Smooth muscle cell (in vitro differentiated cells): Measurements from ENCODE around the gene CD47. TPM values are rescaled to one million over a fixed set of nuclear protein-coding genes. Genes with fewer than 3 reads are reported as not detected.
A peak's percentile ranks its signal among the peaks of the same experiment; 100 is the strongest.

Experiments
- DNase-seq: peaks from one replicate; lab custom pipeline; 2025; ENCODE audit not compliant: unreplicated experiment; lab: John Stamatoyannopoulos, UW
- H2AFZ ChIP-seq: fragments of 200-600 bp; sonication (generic); 2 replicates; pipeline ENCODE4 v1.6.0; 2016; ENCODE audit warnings: antibody characterized with exemption, low read depth, mild to moderate bottlenecking
- H3F3A ChIP-seq: fragments of 200-600 bp; sonication (generic); 2 replicates; pipeline ENCODE4 v1.6.0; 2017; ENCODE audit warnings: antibody characterized with exemption, low read depth
- H3K27ac ChIP-seq: fragments of 200-600 bp; sonication (generic); 2 replicates; pipeline ENCODE4 v1.5.1; 2016; ENCODE audit warnings: low read depth, mild to moderate bottlenecking
- H3K27me3 ChIP-seq: fragments of 200-600 bp; sonication (generic); 2 replicates; pipeline ENCODE4 v1.6.1; 2016; ENCODE audit warnings: low read depth, mild to moderate bottlenecking
- H3K36me3 ChIP-seq: fragments of 200-600 bp; sonication (generic); 2 replicates; pipeline ENCODE4 v1.5.1; 2016; ENCODE audit warnings: low read depth
- H3K4me1 ChIP-seq: fragments of 200-600 bp; sonication (generic); 2 replicates; pipeline ENCODE4 v1.5.1; 2016; ENCODE audit warnings: low read depth
- H3K4me2 ChIP-seq: fragments of 200-600 bp; sonication (generic); 2 replicates; pipeline ENCODE4 v1.6.0; 2016; ENCODE audit warnings: mild to moderate bottlenecking
- H3K4me3 ChIP-seq: fragments of 200-600 bp; sonication (generic); 2 replicates; pipeline ENCODE4 v1.5.1; 2016; ENCODE audit warnings: mild to moderate bottlenecking
- H3K79me2 ChIP-seq: fragments of 200-600 bp; sonication (generic); 2 replicates; pipeline ENCODE4 v1.6.0; 2016; ENCODE audit warnings: low read depth, mild to moderate bottlenecking
- H3K9ac ChIP-seq: fragments of 200-600 bp; sonication (generic); 2 replicates; pipeline ENCODE4 v1.6.0; 2016; ENCODE audit warnings: low read depth
- H3K9me3 ChIP-seq: fragments of 200-600 bp; sonication (generic); replicated peaks from 2 replicates; pipeline ENCODE4 v1.5.1; 2016; ENCODE audit warnings: low read depth
- H4K20me1 ChIP-seq: fragments of 200-600 bp; sonication (generic); 2 replicates; pipeline ENCODE4 v1.6.0; 2016; ENCODE audit warnings: low read depth
- CTCF ChIP-seq: fragments of 200-600 bp; sonication (generic); IDR thresholded peaks from 2 replicates; pipeline ENCODE4 v1.5.1; 2017; ENCODE audit warnings: borderline replicate concordance, mild to moderate bottlenecking, antibody characterized with exemption; ENCODE audit not compliant: insufficient read depth, poor library complexity, severe bottlenecking
- WGBS: methylation state at CpG from one replicate; pipeline ENCODE4 v1.1.7; 2016; ENCODE audit warnings: low lambda C conversion rate; 5-methylcytosine and 5-hydroxymethylcytosine counted together
- polyA plus RNA-seq: library from polyadenylated mRNA; unstranded; fragments of >200 nt; fragmentation: Nextera tagmentation; extraction: Ambion mirVana; gene quantifications from 2 replicates; pipeline ENCODE4 v1.2.1, GENCODE V29; 2016
- total RNA-seq: library from RNA; depleted of rRNA; stranded (reverse); fragments of >200 nt; gene quantifications from 2 replicates; pipeline ENCODE4 v1.2.3, GENCODE V29; 2014

CD47 gene
- total and polyA plus RNA-seq, 2 experiments from 2014 or later: 47.1 to 95.6 TPM

- peak overlapping the region; percentile 70 for H3K9ac ChIP-seq
- no peak overlapping the region for H3K4me3 ChIP-seq
- H2AFZ ChIP-seq: no peak overlapping the region
- no peaks in the 10 kb centered on the region for H3K27me3 ChIP-seq
- H3K4me1 ChIP-seq: peaks cover 6% of the 10 kb centered on the region
- no peak for TF ChIP-seq CTCF
- no peaks in the 10 kb centered on the region for H3K79me2 ChIP-seq
- WGBS: 74% methylated on average over 1 of the region's 1 CpG
- peak overlapping the region; percentile 91 for H3K27ac ChIP-seq
- H3K4me2 ChIP-seq: peak overlapping the region; percentile 66
- no peaks in the 10 kb centered on the region for H4K20me1 ChIP-seq
- peaks cover 2% of the 10 kb centered on the region for H3F3A ChIP-seq
- DNase-seq: no peak
- H3K36me3 ChIP-seq: no peaks in the 10 kb centered on the region
- H3K9me3 ChIP-seq: no peaks in the 10 kb centered on the region
Observed at GRCh38 chr3:107993771-107994170, 97.1 kb downstream of the CD47 start.

Other genes with a start within 250 kb of the CD47 start
- gene IFT57, start 131.4 kb upstream of the CD47 start, total RNA-seq: 24.5 and 39.3 TPM in 2 replicates
- gene IFT57, start 131.4 kb upstream of the CD47 start, polyA plus RNA-seq: 37.4 and 42.0 TPM in 2 replicates
- gene HHLA2, start 205.5 kb upstream of the CD47 start, total RNA-seq: not detected in 2 replicates
- not detected in 2 replicates for gene HHLA2, start 205.5 kb upstream of the CD47 start, polyA plus RNA-seq